K562 (cell line): ENCODE results near the gene FXYD3. TPM values are rescaled to one million over a fixed set of nuclear protein-coding genes. Genes with fewer than 3 reads are reported as not detected.

ENCODE experiments used
- BMI1 ChIP-seq: fragments of 150-350 bp; IDR thresholded peaks from 2 replicates; pipeline ENCODE4 v1.6.1; 2014; ENCODE audit warnings: low read length
- DPF2 ChIP-seq: fragments of 450-650 bp; IDR thresholded peaks from 2 replicates; pipeline ENCODE4 v1.6.1; 2016
- FUS ChIP-seq: fragments of 200-400 bp; formaldehyde crosslinking; optimal IDR thresholded peaks from 2 replicates; pipeline ENCODE3; 2017; ENCODE audit warnings: low read depth, low read length
- IFI16 ChIP-seq: fragments of 250-450 bp; sonication (Bioruptor Pico); IDR thresholded peaks from 2 replicates; pipeline ENCODE4 v2.1.2; 2022; ENCODE audit warnings: mild to moderate bottlenecking, inconsistent platforms
- KDM1A ChIP-seq, 2 experiments: fragments of 450-650 bp; IDR thresholded peaks; 2 replicates each; pipeline ENCODE4 v1.6.1; 2016; ENCODE audit warnings: mild to moderate bottlenecking in 2 of 2
- MAZ ChIP-seq, 2 experiments: fragments of 450-650 bp in 1 of 2; sonication (generic) in 1 of 2; formaldehyde crosslinking; IDR thresholded peaks in 1 of 2; conservative IDR thresholded peaks in 1 of 2; 2 replicates each; pipeline versions ENCODE4 v1.4.0 to v1.5.0; 2020; ENCODE audit warnings: mild to moderate bottlenecking in 1 of 2, missing genetic modification reagents in 1 of 2
- POLR3G ChIP-seq: IDR thresholded peaks from 2 replicates; pipeline ENCODE4 v1.6.1; 2011; ENCODE audit not compliant: insufficient read length, insufficient replicate concordance; ENCODE audit errors: extremely low read depth
- TEAD4 ChIP-seq, 2 experiments: sonication (generic) in 1 of 2; formaldehyde crosslinking in 1 of 2; IDR thresholded peaks; 2 replicates each; pipeline versions ENCODE4 v1.6.1 to v1.8.0; 2012 to 2022; ENCODE audit warnings: borderline replicate concordance in 1 of 2, inconsistent platforms in 1 of 2, low read length in 1 of 2, mild to moderate bottlenecking in 1 of 2, missing genetic modification reagents in 1 of 2
- ZFP1 ChIP-seq: fragments of 450-650 bp; formaldehyde crosslinking; IDR thresholded peaks from 2 replicates; pipeline ENCODE4 v1.4.0; 2020; ENCODE audit warnings: mild to moderate bottlenecking, mixed read lengths
- ZNF133 ChIP-seq: fragments of 250-450 bp; sonication (Bioruptor Pico); IDR thresholded peaks from 2 replicates; pipeline ENCODE4 v1.4.0; 2020; ENCODE audit warnings: mild to moderate bottlenecking
- ZNF699 ChIP-seq: fragments of 250-450 bp; sonication (Bioruptor Pico); IDR thresholded peaks from 2 replicates; pipeline ENCODE4 v1.8.0; 2021; ENCODE audit warnings: mild to moderate bottlenecking, moderate library complexity; ENCODE audit not compliant: insufficient replicate concordance
- ZNF830 ChIP-seq: fragments of 250-450 bp; sonication (Bioruptor Pico); IDR thresholded peaks from 2 replicates; pipeline ENCODE4 v1.5.0; 2021; ENCODE audit warnings: mild to moderate bottlenecking
- ZSCAN32 ChIP-seq: fragments of 450-650 bp; formaldehyde crosslinking; IDR thresholded peaks from 2 replicates; pipeline ENCODE4 v1.4.0; 2020; ENCODE audit warnings: mild to moderate bottlenecking, moderate library complexity
- polyA plus RNA-seq, 8 experiments: library from polyadenylated mRNA; depleted of rRNA in 4 of 8; stranded (reverse) in 5 of 8; unstranded in 3 of 8; fragments of >200 nt; fragmentation: Nextera tagmentation in 2 of 8; fragmentation: Illumina TruSeq in 1 of 8; extraction: Ambion mirVana in 2 of 8; extraction: Trizol in 1 of 8; gene quantifications; 2 replicates each; pipeline versions ENCODE4 v1.2.1 to v1.2.3, GENCODE V29; 2011 to 2014; ENCODE audit warnings: inconsistent platforms in 1 of 8, missing spikeins in 1 of 8
- total RNA-seq, 7 experiments: library from RNA; depleted of rRNA in 6 of 7; stranded (reverse); fragments of >200 nt in 6 of 7; fragmentation: Illumina TruSeq in 2 of 7; extraction: Trizol in 2 of 7; gene quantifications; 2 replicates each; pipeline versions ENCODE4 v1.2.1 to v1.2.3, GENCODE V29; 2011 to 2021; ENCODE audit warnings: low replicate concordance in 1 of 7
- TF ChIP-seq, protein P1 (sequence below): fragments of 200-800 bp; sonication (Bioruptor generic); IDR thresholded peaks from 2 replicates; pipeline ENCODE4 v1.6.1; 2016; ENCODE audit warnings: missing genetic modification characterization, missing compliant biosample characterization
- TF ChIP-seq, protein P2 (sequence below), 2 experiments: IDR thresholded peaks in 1 of 2; conservative IDR thresholded peaks in 1 of 2; 2 replicates each; pipeline ENCODE4 v1.6.1; 2016; ENCODE audit warnings: low read depth in 2 of 2, mild to moderate bottlenecking in 1 of 2, missing compliant biosample characterization in 1 of 2, missing genetic modification characterization in 1 of 2, moderate library complexity in 1 of 2

FXYD3 gene
- total and polyA plus RNA-seq, 9 of the 15 experiments (the other 6 are each of a cell fraction or from before 2014, with no cell fraction given): 0.24 TPM; not detected in 8

DNA sequence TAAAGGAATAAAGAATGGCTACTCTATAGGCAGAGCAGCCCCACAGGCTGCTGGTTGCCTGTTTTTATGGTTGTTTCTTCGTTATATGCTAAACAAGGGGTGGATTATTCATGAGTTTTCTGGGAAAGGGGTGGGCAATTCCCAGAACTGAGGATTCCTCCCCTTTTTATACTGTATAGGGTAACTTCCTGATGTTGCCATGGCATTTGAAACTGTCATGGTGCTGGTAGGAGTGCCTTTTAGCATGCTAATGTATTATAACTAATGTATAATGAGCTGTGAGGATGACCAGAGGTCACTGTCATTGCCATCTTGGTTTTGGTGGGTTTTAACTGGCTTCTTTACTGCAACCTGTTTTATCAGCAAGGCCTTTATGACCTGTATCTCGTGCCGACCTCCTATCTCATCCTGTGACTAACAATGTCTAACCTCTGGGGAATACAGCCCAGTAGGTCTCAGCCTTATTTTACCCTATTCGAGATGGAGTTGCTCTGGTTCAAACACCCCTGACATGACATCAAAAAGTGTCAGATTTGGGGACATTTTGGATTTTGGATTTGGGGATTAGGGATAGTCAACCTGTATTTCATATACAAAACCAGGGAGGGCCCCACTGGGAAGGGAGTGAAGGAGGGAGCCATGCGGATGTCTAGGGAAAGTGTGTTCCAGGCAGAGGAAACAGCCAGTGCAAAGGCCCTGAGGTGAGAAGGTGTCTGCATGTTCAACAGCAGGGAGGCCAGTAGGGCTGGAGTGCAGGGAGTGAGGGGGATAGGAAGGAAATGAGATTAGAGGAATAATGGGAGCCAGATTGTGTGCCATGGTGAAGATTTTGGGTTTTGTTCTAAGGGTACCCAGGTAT is 49.8 kb downstream of the FXYD3 start (continued):
- TF ChIP-seq, protein P1, sequence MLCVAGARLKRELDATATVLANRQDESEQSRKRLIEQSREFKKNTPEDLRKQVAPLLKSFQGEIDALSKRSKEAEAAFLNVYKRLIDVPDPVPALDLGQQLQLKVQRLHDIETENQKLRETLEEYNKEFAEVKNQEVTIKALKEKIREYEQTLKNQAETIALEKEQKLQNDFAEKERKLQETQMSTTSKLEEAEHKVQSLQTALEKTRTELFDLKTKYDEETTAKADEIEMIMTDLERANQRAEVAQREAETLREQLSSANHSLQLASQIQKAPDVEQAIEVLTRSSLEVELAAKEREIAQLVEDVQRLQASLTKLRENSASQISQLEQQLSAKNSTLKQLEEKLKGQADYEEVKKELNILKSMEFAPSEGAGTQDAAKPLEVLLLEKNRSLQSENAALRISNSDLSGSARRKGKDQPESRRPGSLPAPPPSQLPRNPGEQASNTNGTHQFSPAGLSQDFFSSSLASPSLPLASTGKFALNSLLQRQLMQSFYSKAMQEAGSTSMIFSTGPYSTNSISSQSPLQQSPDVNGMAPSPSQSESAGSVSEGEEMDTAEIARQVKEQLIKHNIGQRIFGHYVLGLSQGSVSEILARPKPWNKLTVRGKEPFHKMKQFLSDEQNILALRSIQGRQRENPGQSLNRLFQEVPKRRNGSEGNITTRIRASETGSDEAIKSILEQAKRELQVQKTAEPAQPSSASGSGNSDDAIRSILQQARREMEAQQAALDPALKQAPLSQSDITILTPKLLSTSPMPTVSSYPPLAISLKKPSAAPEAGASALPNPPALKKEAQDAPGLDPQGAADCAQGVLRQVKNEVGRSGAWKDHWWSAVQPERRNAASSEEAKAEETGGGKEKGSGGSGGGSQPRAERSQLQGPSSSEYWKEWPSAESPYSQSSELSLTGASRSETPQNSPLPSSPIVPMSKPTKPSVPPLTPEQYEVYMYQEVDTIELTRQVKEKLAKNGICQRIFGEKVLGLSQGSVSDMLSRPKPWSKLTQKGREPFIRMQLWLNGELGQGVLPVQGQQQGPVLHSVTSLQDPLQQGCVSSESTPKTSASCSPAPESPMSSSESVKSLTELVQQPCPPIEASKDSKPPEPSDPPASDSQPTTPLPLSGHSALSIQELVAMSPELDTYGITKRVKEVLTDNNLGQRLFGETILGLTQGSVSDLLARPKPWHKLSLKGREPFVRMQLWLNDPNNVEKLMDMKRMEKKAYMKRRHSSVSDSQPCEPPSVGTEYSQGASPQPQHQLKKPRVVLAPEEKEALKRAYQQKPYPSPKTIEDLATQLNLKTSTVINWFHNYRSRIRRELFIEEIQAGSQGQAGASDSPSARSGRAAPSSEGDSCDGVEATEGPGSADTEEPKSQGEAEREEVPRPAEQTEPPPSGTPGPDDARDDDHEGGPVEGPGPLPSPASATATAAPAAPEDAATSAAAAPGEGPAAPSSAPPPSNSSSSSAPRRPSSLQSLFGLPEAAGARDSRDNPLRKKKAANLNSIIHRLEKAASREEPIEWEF (CRISPR knock-in tag): peak; percentile 86; the same call in 1 of the 2 replicates
- peak in 1 of 2 experiments; percentile 65; a peak in 1 of 4 replicates for TF ChIP-seq MAZ (CRISPR knock-in tag; conservative IDR thresholded peaks at IDR 0.05 in 1 of 2, IDR thresholded peaks at IDR 0.05 in 1 of 2)
- TF ChIP-seq FUS: no peak
- TF ChIP-seq BMI1: no peak
- TF ChIP-seq ZNF699 (CRISPR knock-in tag): no peak
- peak; percentile 92 for TF ChIP-seq ZNF830 (CRISPR knock-in tag)
- TF ChIP-seq TEAD4 (IDR thresholded peaks at IDR 0.05; ENCODE audit: low read length): no peak
- no peak for TF ChIP-seq TEAD4 (CRISPR knock-in tag; IDR thresholded peaks at IDR 0.05; ENCODE audit: borderline replicate concordance)
- TF ChIP-seq, protein P2, sequence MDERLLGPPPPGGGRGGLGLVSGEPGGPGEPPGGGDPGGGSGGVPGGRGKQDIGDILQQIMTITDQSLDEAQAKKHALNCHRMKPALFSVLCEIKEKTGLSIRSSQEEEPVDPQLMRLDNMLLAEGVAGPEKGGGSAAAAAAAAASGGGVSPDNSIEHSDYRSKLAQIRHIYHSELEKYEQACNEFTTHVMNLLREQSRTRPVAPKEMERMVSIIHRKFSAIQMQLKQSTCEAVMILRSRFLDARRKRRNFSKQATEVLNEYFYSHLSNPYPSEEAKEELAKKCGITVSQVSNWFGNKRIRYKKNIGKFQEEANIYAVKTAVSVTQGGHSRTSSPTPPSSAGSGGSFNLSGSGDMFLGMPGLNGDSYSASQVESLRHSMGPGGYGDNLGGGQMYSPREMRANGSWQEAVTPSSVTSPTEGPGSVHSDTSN (CRISPR knock-in tag; IDR thresholded peaks at IDR 0.05; ENCODE audit: low read depth): no peak
- TF ChIP-seq, protein P2 (tag; conservative IDR thresholded peaks at IDR 0.05; ENCODE audit: low read depth): peak; percentile 24
- TF ChIP-seq KDM1A (IDR thresholded peaks at IDR 0.05): peak; percentile 55 to 60; a peak in 2 of 4 replicates
- peak; percentile 51; the same call in 1 of the 2 replicates for TF ChIP-seq DPF2
- TF ChIP-seq ZSCAN32 (CRISPR knock-in tag): no peak
- no peak for TF ChIP-seq POLR3G
- peak; percentile 82 for TF ChIP-seq IFI16 (CRISPR knock-in tag)
- peak; percentile 79 for TF ChIP-seq ZFP1 (CRISPR knock-in tag)
- 0 out of 2 replicates have a peak, but pooled peaks have one; percentile 72 for TF ChIP-seq ZNF133 (CRISPR knock-in tag)
